Right lobe of liver (tissue), 4 donors: ENCODE data around the gene AKAP8.

Experiments
- POLR2A ChIP-seq: fragments of 450-650 bp; IDR thresholded peaks from one replicate; pipeline ENCODE4 v1.6.1; 2017; ENCODE audit warnings: antibody characterized with exemption, mild to moderate bottlenecking
- TF ChIP-seq, protein P1 (sequence below), 4 donors: fragments of 200-600 bp in 3 of 4; fragments of 450-650 bp in 1 of 4; IDR thresholded peaks; one replicate each; pipeline versions ENCODE4 v1.5.1 to v1.8.0; 2016 to 2022; ENCODE audit warnings: antibody characterized with exemption in 4 of 4, mild to moderate bottlenecking in 2 of 4
- donor health status: DM: no; HTN: no; CAD: no.
- donor health status: DM: no; HTN: no; CAD: no.
- donor health status: DM: no; HTN: yes; CAD: no.

DNA sequence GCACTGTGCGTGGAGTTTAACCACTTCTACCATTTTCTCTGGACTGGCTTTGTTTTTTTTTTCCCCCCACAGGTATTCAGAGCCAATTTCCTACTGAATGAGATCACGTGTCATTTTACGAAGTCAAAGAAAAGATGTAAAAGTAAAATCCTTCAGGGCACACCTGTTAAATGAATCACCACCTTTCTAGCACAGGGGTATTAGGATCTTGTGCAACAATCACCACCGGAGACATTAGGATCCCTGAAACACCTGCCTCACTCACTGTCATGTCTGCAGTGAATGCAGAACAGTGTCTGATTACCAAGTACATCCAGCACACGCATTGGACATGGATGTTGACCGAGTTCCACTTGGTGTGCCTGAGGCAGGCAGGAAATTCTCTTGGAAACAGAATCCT lies 64.5 kb downstream of the AKAP8 start:
- TF ChIP-seq, protein P1, sequence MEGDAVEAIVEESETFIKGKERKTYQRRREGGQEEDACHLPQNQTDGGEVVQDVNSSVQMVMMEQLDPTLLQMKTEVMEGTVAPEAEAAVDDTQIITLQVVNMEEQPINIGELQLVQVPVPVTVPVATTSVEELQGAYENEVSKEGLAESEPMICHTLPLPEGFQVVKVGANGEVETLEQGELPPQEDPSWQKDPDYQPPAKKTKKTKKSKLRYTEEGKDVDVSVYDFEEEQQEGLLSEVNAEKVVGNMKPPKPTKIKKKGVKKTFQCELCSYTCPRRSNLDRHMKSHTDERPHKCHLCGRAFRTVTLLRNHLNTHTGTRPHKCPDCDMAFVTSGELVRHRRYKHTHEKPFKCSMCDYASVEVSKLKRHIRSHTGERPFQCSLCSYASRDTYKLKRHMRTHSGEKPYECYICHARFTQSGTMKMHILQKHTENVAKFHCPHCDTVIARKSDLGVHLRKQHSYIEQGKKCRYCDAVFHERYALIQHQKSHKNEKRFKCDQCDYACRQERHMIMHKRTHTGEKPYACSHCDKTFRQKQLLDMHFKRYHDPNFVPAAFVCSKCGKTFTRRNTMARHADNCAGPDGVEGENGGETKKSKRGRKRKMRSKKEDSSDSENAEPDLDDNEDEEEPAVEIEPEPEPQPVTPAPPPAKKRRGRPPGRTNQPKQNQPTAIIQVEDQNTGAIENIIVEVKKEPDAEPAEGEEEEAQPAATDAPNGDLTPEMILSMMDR (IDR thresholded peaks at IDR 0.05): no peak
- no peak for TF ChIP-seq POLR2A
